EH (cell line): ENCODE measurements around the gene IPO13.

Experiments
- DNase-seq: peaks from one replicate; pipeline ENCODE4 v3.0.0-alpha.2; 2015; ENCODE audit warnings: low read depth

IPO13 gene

GRCh38 chr1:44012404-44012803 lies 65.7 kb downstream of the IPO13 start:
- DNase-seq, result peak; percentile 20

- no peak for DNase-seq
These were observed 66.3 kb downstream of the IPO13 start for GRCh38 chr1:44012941-44013609.

- no peak for DNase-seq
These were observed 67.2 kb downstream of the IPO13 start for GRCh38 chr1:44013949-44014348.

- no peak for DNase-seq
These were observed 67.8 kb downstream of the IPO13 start for GRCh38 chr1:44014365-44015104.

GRCh38 chr1:44015206-44015605 lies 68.5 kb downstream of the IPO13 start:
- peak; percentile 14 for DNase-seq

- no peak for DNase-seq
These were observed 69.5 kb downstream of the IPO13 start for GRCh38 chr1:44016041-44016889.

GRCh38 chr1:44016890-44017400 lies 70.2 kb downstream of the IPO13 start:
- no peak for DNase-seq
